IMR-90 (cell line): ENCODE measurements around the gene DNAH6.
"Not testable (repeated sequence)": the region's sequence is repeated elsewhere in the genome, so short reads cannot be mapped to it uniquely, and the experiment has no call there.

Experiments
- BHLHE40 ChIP-seq: fragments of 150-350 bp; IDR thresholded peaks from 2 replicates; pipeline ENCODE4 v1.6.1; 2016; ENCODE audit warnings: mild to moderate bottlenecking, low read depth, low read length
- CEBPB ChIP-seq: IDR thresholded peaks from 2 replicates; pipeline ENCODE4 v1.6.1; 2012; ENCODE audit warnings: low read depth, low read length, improper control_type of control experiment
- CTCF ChIP-seq: conservative IDR thresholded peaks from 2 replicates; pipeline ENCODE4 v1.5.1; 2012; ENCODE audit warnings: mild to moderate bottlenecking, low read depth, low read length, improper control_type of control experiment
- ELK1 ChIP-seq: fragments of 150-350 bp; IDR thresholded peaks from 2 replicates; pipeline ENCODE4 v1.6.1; 2016; ENCODE audit warnings: low read depth, mild to moderate bottlenecking, low read length, moderate library complexity, borderline replicate concordance
- MAZ ChIP-seq: IDR thresholded peaks from 2 replicates; pipeline ENCODE4 v1.6.1; 2012; ENCODE audit warnings: low read depth, mild to moderate bottlenecking, low read length, improper control_type of control experiment, moderate library complexity, borderline replicate concordance
- POLR2A ChIP-seq: IDR thresholded peaks from 2 replicates; pipeline ENCODE4 v1.6.1; 2012; ENCODE audit warnings: mild to moderate bottlenecking, low read depth, low read length
- RCOR1 ChIP-seq: IDR thresholded peaks from 2 replicates; pipeline ENCODE4 v1.6.1; 2012; ENCODE audit warnings: mild to moderate bottlenecking, low read length, improper control_type of control experiment; ENCODE audit not compliant: insufficient replicate concordance
- RFX5 ChIP-seq: IDR thresholded peaks from 2 replicates; pipeline ENCODE4 v1.8.0; 2012; ENCODE audit warnings: low read depth, mild to moderate bottlenecking, low read length, moderate library complexity
- SMC3 ChIP-seq: fragments of 150-350 bp; IDR thresholded peaks from 2 replicates; pipeline ENCODE4 v1.6.1; 2016; ENCODE audit warnings: low read depth, mild to moderate bottlenecking, antibody characterized with exemption, low read length, moderate library complexity
- USF2 ChIP-seq: fragments of 150-350 bp; IDR thresholded peaks from 2 replicates; pipeline ENCODE4 v1.6.1; 2017; ENCODE audit warnings: mild to moderate bottlenecking, antibody characterized with exemption, low read length, low read depth

- not testable (repeated sequence) for TF ChIP-seq CTCF, POLR2A, MAZ, USF2, RCOR1, SMC3, BHLHE40, CEBPB, ELK1, RFX5
Observed at GRCh38 chr2:84551526-84551925, 35.2 kb downstream of the DNAH6 start.
